HepG2 (cell line): ENCODE data around the gene FOXA3. TPM values are rescaled to one million over a fixed set of nuclear protein-coding genes. Genes with fewer than 3 reads are reported as not detected.

Source experiments
- AHR ChIP-seq: IDR thresholded peaks from 2 replicates; pipeline ENCODE4 v1.6.1; 2018; ENCODE audit warnings: missing genetic modification reagents, missing compliant biosample characterization
- CBFB ChIP-seq: sonication (generic); formaldehyde crosslinking; IDR thresholded peaks from 2 replicates; pipeline ENCODE4 v1.4.0; 2020; ENCODE audit warnings: missing genetic modification reagents
- EEA1 ChIP-seq: sonication (generic); formaldehyde crosslinking; IDR thresholded peaks from 2 replicates; pipeline ENCODE4 v1.5.1; 2020; ENCODE audit warnings: mild to moderate bottlenecking, missing genetic modification reagents, borderline replicate concordance
- FLYWCH1 ChIP-seq: sonication (generic); formaldehyde crosslinking; IDR thresholded peaks from 2 replicates; pipeline ENCODE4 v1.8.1; 2023; ENCODE audit warnings: mild to moderate bottlenecking, missing genetic modification reagents
- IKZF4 ChIP-seq: sonication (generic); formaldehyde crosslinking; IDR thresholded peaks from 2 replicates; pipeline ENCODE4 v1.5.1; 2020; ENCODE audit warnings: borderline replicate concordance, mild to moderate bottlenecking, low read depth, missing genetic modification reagents; ENCODE audit errors: not compliant biosample characterization
- MZF1 ChIP-seq: sonication (generic); formaldehyde crosslinking; IDR thresholded peaks from 2 replicates; pipeline ENCODE4 v1.8.1; 2023; ENCODE audit warnings: mild to moderate bottlenecking, missing genetic modification reagents, borderline replicate concordance
- NFKBIZ ChIP-seq: IDR thresholded peaks from 2 replicates; pipeline ENCODE4 v1.6.1; 2018; ENCODE audit warnings: missing genetic modification reagents, missing compliant biosample characterization
- NR3C1 ChIP-seq: sonication (generic); formaldehyde crosslinking; IDR thresholded peaks from 2 replicates; pipeline ENCODE4 v1.4.0; 2020; ENCODE audit warnings: missing genetic modification reagents
- PRPF4 ChIP-seq: fragments of 200-400 bp; formaldehyde crosslinking; IDR thresholded peaks from 2 replicates; pipeline ENCODE4 v1.6.1; 2016; ENCODE audit warnings: low read length, low read depth; ENCODE audit not compliant: poor library complexity, severe bottlenecking
- SKI ChIP-seq: fragments of 450-650 bp; IDR thresholded peaks from one replicate; pipeline ENCODE4 v1.6.1; 2018; ENCODE audit warnings: mild to moderate bottlenecking; ENCODE audit not compliant: partially characterized antibody
- THYN1 ChIP-seq: sonication (generic); formaldehyde crosslinking; IDR thresholded peaks from 2 replicates; pipeline ENCODE4 v1.8.1; 2023; ENCODE audit warnings: low read depth, mild to moderate bottlenecking, moderate library complexity, missing genetic modification reagents, borderline replicate concordance
- YY1 ChIP-seq: IDR thresholded peaks from 2 replicates; pipeline ENCODE4 v1.6.1; 2011; ENCODE audit warnings: low read length, low read depth, moderate library complexity, mild to moderate bottlenecking; ENCODE audit not compliant: insufficient read depth, insufficient replicate concordance
- ZBTB3 ChIP-seq: sonication (generic); formaldehyde crosslinking; IDR thresholded peaks from 2 replicates; pipeline ENCODE4 v1.4.0; 2020; ENCODE audit warnings: low read depth, mild to moderate bottlenecking, moderate library complexity, missing genetic modification reagents, borderline replicate concordance
- ZNF326 ChIP-seq: sonication (generic); formaldehyde crosslinking; IDR thresholded peaks from 2 replicates; pipeline ENCODE4 v1.4.0; 2020; ENCODE audit warnings: missing genetic modification reagents, borderline replicate concordance
- ZNF607 ChIP-seq: sonication (generic); formaldehyde crosslinking; IDR thresholded peaks from 2 replicates; pipeline ENCODE4 v1.5.1; 2020; ENCODE audit warnings: missing genetic modification reagents, mild to moderate bottlenecking, borderline replicate concordance
- polyA plus RNA-seq, 8 experiments: library from polyadenylated mRNA; depleted of rRNA in 3 of 8; stranded (reverse) in 7 of 8; unstranded in 1 of 8; fragments of >200 nt; fragmentation: Illumina TruSeq in 4 of 8; extraction: Trizol in 4 of 8; gene quantifications; 2 replicates each; pipeline versions ENCODE4 v1.2.1 to v1.2.3, GENCODE V29; 2011 to 2016; ENCODE audit warnings: low read depth in 4 of 8, missing spikeins in 1 of 8, mixed read lengths in 1 of 8; ENCODE audit not compliant: insufficient read depth in 1 of 8
- total RNA-seq, 5 experiments: library from RNA; depleted of rRNA; stranded (reverse); fragments of >200 nt; fragmentation: Illumina TruSeq; extraction: Trizol; gene quantifications; 2 replicates each; pipeline ENCODE4 v1.2.3, GENCODE V29; 2016; ENCODE audit warnings: low read depth in 1 of 5
- TF ChIP-seq, protein P1 (sequence below): sonication (generic); formaldehyde crosslinking; IDR thresholded peaks from 2 replicates; pipeline ENCODE4 v1.8.0; 2022; ENCODE audit warnings: mild to moderate bottlenecking, missing genetic modification reagents; ENCODE audit not compliant: insufficient replicate concordance
- TF ChIP-seq, protein P2 (sequence below): IDR thresholded peaks from 2 replicates; pipeline ENCODE4 v1.6.1; 2016; ENCODE audit warnings: low read depth
- TF ChIP-seq, protein P3 (sequence below): sonication (generic); formaldehyde crosslinking; IDR thresholded peaks from 2 replicates; pipeline ENCODE4 v1.5.0; 2020; ENCODE audit warnings: mild to moderate bottlenecking, missing genetic modification reagents
- TF ChIP-seq, protein P4 (sequence below): IDR thresholded peaks from 2 replicates; pipeline ENCODE4 v1.6.1; 2016; ENCODE audit warnings: missing genetic modification reagents, missing compliant biosample characterization
- TF ChIP-seq, protein P5 (sequence below): sonication (generic); formaldehyde crosslinking; IDR thresholded peaks from 2 replicates; pipeline ENCODE4 v1.8.1; 2023; ENCODE audit warnings: mild to moderate bottlenecking, missing genetic modification reagents, borderline replicate concordance

The FOXA3 gene
- total and polyA plus RNA-seq, 2 of the 13 experiments (the other 11 are each of a cell fraction or from before 2014, with no cell fraction given), result 29.8 to 47.6 TPM

DNA sequence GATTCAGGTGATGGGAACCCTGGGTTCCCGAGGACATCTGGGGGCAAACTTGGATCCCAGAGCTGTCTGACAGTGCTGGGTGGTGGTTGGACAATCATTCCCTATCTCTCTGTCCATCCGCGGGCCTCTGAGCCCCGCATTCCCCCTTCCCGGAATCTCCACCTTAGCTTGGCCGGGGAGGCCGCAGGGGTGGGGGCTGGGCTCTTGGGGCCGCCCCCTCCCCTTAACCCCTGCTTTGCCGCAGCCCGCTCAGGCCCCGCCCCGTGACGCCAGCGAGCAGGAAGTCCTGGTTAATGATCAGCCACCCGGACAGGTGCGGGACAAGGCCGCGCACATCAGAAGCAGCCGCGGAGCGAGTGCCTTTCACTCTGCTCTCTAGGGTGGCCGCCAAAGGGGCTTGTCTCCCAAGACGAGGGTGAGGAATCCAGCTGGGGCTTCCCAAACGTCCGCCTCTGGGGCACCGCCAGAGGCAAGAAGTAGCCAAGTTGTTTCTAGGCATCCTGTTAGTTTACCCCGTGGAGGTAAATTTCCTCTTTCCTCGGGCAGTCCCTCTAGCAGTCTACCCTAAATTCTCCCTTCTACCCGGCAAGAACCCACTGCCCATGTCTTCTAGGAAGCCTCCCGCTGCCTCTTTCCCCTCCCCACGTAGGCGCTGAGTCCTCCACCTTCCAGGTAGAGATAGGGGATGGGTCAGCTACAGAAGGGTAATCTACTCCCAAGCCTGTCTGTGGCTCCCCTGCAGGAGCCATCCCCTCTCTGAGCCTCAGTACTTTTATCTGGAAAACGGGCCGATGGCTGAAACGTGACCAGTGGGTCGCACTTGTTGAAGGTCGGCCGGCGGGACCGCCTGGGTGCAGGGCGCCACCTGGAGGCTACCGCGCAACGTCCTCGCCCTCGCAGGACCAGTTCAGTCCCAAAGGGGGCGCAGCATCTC, 18.8 kb downstream of the FOXA3 start (continued):
- TF ChIP-seq, protein P1, sequence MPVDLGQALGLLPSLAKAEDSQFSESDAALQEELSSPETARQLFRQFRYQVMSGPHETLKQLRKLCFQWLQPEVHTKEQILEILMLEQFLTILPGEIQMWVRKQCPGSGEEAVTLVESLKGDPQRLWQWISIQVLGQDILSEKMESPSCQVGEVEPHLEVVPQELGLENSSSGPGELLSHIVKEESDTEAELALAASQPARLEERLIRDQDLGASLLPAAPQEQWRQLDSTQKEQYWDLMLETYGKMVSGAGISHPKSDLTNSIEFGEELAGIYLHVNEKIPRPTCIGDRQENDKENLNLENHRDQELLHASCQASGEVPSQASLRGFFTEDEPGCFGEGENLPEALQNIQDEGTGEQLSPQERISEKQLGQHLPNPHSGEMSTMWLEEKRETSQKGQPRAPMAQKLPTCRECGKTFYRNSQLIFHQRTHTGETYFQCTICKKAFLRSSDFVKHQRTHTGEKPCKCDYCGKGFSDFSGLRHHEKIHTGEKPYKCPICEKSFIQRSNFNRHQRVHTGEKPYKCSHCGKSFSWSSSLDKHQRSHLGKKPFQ (CRISPR knock-in tag), result no peak
- TF ChIP-seq ZBTB3 (peak; percentile 60; the same call in 1 of the 2 replicates), SKI (peak; percentile 78), FLYWCH1 (no peak), YY1 (peak; percentile 80), IKZF4 (CRISPR knock-in tag) (no peak), THYN1 (CRISPR knock-in tag) (0 out of 2 replicates have a peak, but pooled peaks have one; percentile 40), AHR (CRISPR knock-in tag) (no peak; the same call in 1 of the 2 replicates), ZNF607 (CRISPR knock-in tag) (peak; percentile 76), EEA1 (no peak; the same call in 1 of the 2 replicates), CBFB (CRISPR knock-in tag) (peak; percentile 77), MZF1 (CRISPR knock-in tag) (no peak; the same call in 1 of the 2 replicates), PRPF4 (peak; percentile 87), NR3C1 (CRISPR knock-in tag) (no peak), NFKBIZ (CRISPR knock-in tag) (peak; percentile 65; the same call in 1 of the 2 replicates), ZNF326 (no peak)
- TF ChIP-seq, protein P2, sequence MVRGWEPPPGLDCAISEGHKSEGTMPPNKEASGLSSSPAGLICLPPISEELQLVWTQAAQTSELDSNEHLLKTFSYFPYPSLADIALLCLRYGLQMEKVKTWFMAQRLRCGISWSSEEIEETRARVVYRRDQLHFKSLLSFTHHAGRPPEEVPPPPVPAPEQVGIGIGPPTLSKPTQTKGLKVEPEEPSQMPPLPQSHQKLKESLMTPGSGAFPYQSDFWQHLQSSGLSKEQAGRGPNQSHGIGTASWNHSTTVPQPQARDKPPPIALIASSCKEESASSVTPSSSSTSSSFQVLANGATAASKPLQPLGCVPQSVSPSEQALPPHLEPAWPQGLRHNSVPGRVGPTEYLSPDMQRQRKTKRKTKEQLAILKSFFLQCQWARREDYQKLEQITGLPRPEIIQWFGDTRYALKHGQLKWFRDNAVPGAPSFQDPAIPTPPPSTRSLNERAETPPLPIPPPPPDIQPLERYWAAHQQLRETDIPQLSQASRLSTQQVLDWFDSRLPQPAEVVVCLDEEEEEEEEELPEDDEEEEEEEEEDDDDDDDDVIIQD (CRISPR knock-in tag), result peak; percentile 47; the same call in 1 of the 2 replicates
- TF ChIP-seq, protein P3, sequence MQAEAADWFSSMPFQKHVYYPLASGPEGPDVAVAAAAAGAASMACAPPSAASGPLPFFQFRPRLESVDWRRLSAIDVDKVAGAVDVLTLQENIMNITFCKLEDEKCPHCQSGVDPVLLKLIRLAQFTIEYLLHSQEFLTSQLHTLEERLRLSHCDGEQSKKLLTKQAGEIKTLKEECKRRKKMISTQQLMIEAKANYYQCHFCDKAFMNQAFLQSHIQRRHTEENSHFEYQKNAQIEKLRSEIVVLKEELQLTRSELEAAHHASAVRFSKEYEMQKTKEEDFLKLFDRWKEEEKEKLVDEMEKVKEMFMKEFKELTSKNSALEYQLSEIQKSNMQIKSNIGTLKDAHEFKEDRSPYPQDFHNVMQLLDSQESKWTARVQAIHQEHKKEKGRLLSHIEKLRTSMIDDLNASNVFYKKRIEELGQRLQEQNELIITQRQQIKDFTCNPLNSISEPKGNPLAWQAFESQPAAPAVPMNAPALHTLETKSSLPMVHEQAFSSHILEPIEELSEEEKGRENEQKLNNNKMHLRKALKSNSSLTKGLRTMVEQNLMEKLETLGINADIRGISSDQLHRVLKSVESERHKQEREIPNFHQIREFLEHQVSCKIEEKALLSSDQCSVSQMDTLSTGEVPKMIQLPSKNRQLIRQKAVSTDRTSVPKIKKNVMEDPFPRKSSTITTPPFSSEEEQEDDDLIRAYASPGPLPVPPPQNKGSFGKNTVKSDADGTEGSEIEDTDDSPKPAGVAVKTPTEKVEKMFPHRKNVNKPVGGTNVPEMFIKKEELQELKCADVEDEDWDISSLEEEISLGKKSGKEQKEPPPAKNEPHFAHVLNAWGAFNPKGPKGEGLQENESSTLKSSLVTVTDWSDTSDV (CRISPR knock-in tag), result peak; percentile 32; the same call in 1 of the 2 replicates
- TF ChIP-seq, protein P4, sequence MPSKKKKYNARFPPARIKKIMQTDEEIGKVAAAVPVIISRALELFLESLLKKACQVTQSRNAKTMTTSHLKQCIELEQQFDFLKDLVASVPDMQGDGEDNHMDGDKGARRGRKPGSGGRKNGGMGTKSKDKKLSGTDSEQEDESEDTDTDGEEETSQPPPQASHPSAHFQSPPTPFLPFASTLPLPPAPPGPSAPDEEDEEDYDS (CRISPR knock-in tag), result peak; percentile 86
- TF ChIP-seq, protein P5, sequence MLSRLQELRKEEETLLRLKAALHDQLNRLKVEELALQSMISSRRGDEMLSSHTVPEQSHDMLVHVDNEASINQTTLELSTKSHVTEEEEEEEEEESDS (CRISPR knock-in tag), result peak; percentile 78; the same call in 1 of the 2 replicates
